RWPE2 (cell line): ENCODE measurements around the gene GP9.

Experiments
- ATAC-seq: fragments of 200-7000 bp; cut with Tn5 transposase; 3 replicates; pipeline ENCODE4 v1.9.1; 2021; ENCODE audit warnings: low read depth
- DNase-seq: peaks from one replicate; pipeline ENCODE4 v3.0.0-alpha.2; 2020; ENCODE audit warnings: low spot score
- H3K27ac ChIP-seq: fragments of 450-650 bp; 2 replicates; pipeline ENCODE4 v1.5.1; 2017; ENCODE audit warnings: mild to moderate bottlenecking; ENCODE audit not compliant: poor library complexity, severe bottlenecking
- H3K27me3 ChIP-seq: fragments of 250-450 bp; sonication (Bioruptor Pico); 2 replicates; pipeline ENCODE4 v1.5.1; 2021; ENCODE audit warnings: mild to moderate bottlenecking, moderate library complexity; ENCODE audit not compliant: insufficient read depth, poor library complexity, severe bottlenecking
- H3K36me3 ChIP-seq: fragments of 250-450 bp; sonication (Bioruptor Pico); 2 replicates; pipeline ENCODE4 v1.5.1; 2020; ENCODE audit warnings: low read depth, mild to moderate bottlenecking, moderate library complexity
- H3K4me1 ChIP-seq: fragments of 250-450 bp; sonication (Bioruptor Pico); 2 replicates; pipeline ENCODE4 v1.5.1; 2021; ENCODE audit warnings: mild to moderate bottlenecking, moderate library complexity; ENCODE audit not compliant: insufficient read depth, poor library complexity, severe bottlenecking
- H3K4me3 ChIP-seq: fragments of 250-450 bp; sonication (Bioruptor Pico); 2 replicates; pipeline ENCODE4 v1.5.1; 2021; ENCODE audit warnings: mild to moderate bottlenecking, moderate library complexity; ENCODE audit not compliant: severe bottlenecking
- H3K9me3 ChIP-seq: fragments of 250-450 bp; sonication (Bioruptor Pico); 2 replicates; pipeline ENCODE4 v1.5.1; 2021; ENCODE audit warnings: mild to moderate bottlenecking, moderate library complexity; ENCODE audit not compliant: severe bottlenecking
- CTCF ChIP-seq: fragments of 450-650 bp; IDR thresholded peaks from one replicate; pipeline ENCODE4 v1.5.1; 2017; ENCODE audit warnings: mild to moderate bottlenecking, moderate library complexity; ENCODE audit not compliant: poor library complexity, severe bottlenecking

GP9 gene

GRCh38 chr3:129036222-129037092 lies 24.1 kb upstream of the GP9 start:
- H3K36me3 ChIP-seq: no peaks in the 10 kb centered on the region
- no peaks in the 10 kb centered on the region for H3K4me1 ChIP-seq
- no peak for DNase-seq

GRCh38 chr3:129037093-129037419 lies 23.5 kb upstream of the GP9 start:
- no peak overlapping the region for H3K27ac ChIP-seq
- ATAC-seq (no peak), DNase-seq (no peak)
- TF ChIP-seq CTCF: no peak
- H3K4me3 ChIP-seq: no peak overlapping the region
- H3K9me3 ChIP-seq: no peaks in the 10 kb centered on the region
- H3K36me3 ChIP-seq: no peaks in the 10 kb centered on the region
- H3K27me3 ChIP-seq: no peaks in the 10 kb centered on the region
- H3K4me1 ChIP-seq: no peaks in the 10 kb centered on the region

More at GRCh38 chr3:129036222-129037092, 24.1 kb upstream of the GP9 start:
- ATAC-seq: no peak
- TF ChIP-seq CTCF: no peak
- H3K27me3 ChIP-seq: no peaks in the 10 kb centered on the region
- no peak overlapping the region for H3K27ac ChIP-seq
- no peaks in the 10 kb centered on the region for H3K9me3 ChIP-seq
- H3K4me3 ChIP-seq: no peak overlapping the region

DNA sequence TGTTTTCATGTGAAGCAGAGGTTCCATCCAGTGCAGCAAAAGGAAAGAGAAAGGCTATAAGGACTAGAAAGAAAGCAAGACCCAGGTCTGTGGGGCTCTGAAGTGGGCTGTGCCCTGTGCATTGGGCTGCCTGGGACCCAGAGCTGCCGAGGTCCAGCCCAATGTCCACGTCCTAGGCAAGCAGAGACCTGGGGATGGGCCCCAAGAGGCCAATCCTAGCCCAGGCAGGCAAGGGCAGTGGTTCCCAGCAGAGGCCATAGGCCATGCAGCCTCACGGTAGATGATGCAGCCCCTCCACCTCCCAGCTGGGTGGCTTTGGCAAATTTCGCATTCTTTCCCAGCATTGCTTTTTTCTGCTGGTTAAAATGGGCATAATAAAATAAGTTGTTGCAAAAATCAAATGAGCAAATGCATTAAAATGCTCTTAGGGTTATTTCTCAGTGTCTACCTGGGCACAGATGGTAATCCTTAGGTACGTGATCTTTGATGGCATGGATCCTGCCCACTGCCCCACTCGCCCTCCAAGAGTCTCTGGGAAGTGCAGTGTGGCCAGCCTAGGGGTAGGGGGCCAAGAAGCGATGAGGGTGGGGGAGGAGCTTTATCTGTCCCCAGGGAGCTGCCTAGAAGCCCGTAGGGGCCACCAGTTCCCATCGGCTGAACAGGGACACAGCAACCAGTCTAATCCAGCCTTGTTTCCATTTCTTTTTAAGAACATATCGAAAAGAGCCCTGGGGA lies 22.3 kb upstream of the GP9 start:
- Histone ChIP-seq H3K36me3 (no peaks in the 10 kb centered on the region), H3K9me3 (no peaks in the 10 kb centered on the region), H3K27me3 (no peaks in the 10 kb centered on the region), H3K4me3 (no peak overlapping the region), H3K27ac (no peak overlapping the region), H3K4me1 (no peaks in the 10 kb centered on the region)
- TF ChIP-seq CTCF: no peak
- DNase-seq: no peak
- ATAC-seq: no peak

DNA sequence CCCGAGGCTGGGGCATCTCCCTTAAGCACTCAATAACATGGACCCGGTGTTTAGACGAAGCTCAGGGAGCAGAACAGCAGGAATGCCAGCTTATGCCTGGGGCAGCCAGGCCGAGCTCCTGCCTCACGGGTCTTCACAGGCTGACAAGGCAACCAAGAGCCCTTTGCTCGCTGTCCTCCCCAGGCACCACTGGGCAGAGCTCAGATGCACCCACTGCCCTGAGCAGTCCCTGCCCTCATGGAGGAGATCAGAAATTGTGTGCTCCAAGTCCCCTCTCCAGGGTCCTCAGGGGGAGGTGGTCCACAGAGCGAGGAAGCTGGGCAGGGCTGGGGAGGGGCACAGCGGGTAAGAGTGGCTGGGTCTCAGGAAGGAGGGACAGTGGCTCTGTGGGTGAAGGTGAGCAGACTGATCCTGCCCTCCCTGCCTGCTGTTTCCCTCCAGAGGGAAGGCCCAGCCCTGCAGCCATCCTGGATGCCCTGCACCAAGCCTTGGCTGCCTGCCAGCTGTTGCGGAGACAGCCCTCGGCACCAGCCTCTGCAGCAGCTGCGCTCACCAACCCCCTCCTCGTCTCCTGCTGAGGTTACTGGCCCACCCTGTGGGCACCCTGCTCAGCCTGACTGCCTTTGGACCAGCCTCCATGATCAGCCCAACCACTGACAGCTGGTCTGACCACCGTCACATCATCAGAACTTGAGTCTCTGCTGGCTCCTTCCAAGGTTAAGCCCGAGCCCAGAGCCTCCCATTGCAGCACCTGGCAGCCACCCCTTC lies 21.1 kb upstream of the GP9 start:
- Histone ChIP-seq H3K36me3 (no peaks in the 10 kb centered on the region), H3K27me3 (no peaks in the 10 kb centered on the region), H3K4me3 (no peak overlapping the region), H3K9me3 (no peaks in the 10 kb centered on the region), H3K27ac (no peak overlapping the region), H3K4me1 (no peaks in the 10 kb centered on the region)
- TF ChIP-seq CTCF: no peak
- no peak for DNase-seq
- ATAC-seq: peak; percentile 36; the same call in 1 of the 3 replicates
